HepG2 (cell line): ENCODE results near the gene PYCARD. TPM values are rescaled to one million over a fixed set of nuclear protein-coding genes. Genes with fewer than 3 reads are reported as not detected.
"Not testable (repeated sequence)": the region's sequence is repeated elsewhere in the genome, so short reads cannot be mapped to it uniquely, and the experiment has no call there.

Source experiments
- ATAC-seq: fragments of 200-7000 bp; cut with Tn5 transposase; 3 replicates; pipeline ENCODE4 v1.9.1; 2020; ENCODE audit warnings: mild to moderate bottlenecking, moderate library complexity
- BruUV-seq: library from RNA; stranded (reverse); fragments of 400-500 nt; replicated peaks from 2 replicates; lab custom pipeline; 2021; lab: Mats Ljungman, UMichigan
- CTCF ChIA-PET: fragments of 300-600 bp; formaldehyde crosslinking; extraction: SDS; loops from one replicate; lab custom pipeline; 2021; ENCODE audit warnings: low total read pairs, inconsistent platforms, low intra/inter-chr PET ratio; lab: Yijun Ruan, JAX
- POLR2A ChIA-PET: fragments of 350-600 bp; sonication (Branson Sonifier 250); formaldehyde crosslinking; loops from one replicate; lab custom pipeline; 2020; ENCODE audit warnings: antibody characterized with exemption, inconsistent platforms; lab: Yijun Ruan, JAX
- DNase-seq: peaks from one replicate; pipeline ENCODE4 v3.0.0-alpha.2; 2015; ENCODE audit warnings: low spot score
- FAIRE-seq: peaks from 3 replicates; lab custom pipeline; 2011; peaks lifted over from hg19 to GRCh38; lab: Jason Lieb, UNC
- H2AFZ ChIP-seq: one replicate; pipeline ENCODE4 v1.6.1; 2011; ENCODE audit warnings: low read length, inconsistent platforms
- H3K27ac ChIP-seq: fragments of 300-600 bp; 3 replicates; pipeline ENCODE4 v1.8.0; 2011; ENCODE audit warnings: mixed run types, mild to moderate bottlenecking, mixed read lengths, low read length, inconsistent platforms; ENCODE audit not compliant: insufficient read depth; ENCODE audit errors: extremely low read length
- H3K27me3 ChIP-seq, 2 experiments: fragments of 200-600 bp in 1 of 2; 2 replicates in 1 of 2; 3 replicates in 1 of 2; pipeline versions ENCODE4 v1.6.0 to v1.8.0; 2011; ENCODE audit warnings: low read length in 2 of 2, mild to moderate bottlenecking in 2 of 2, moderate library complexity in 2 of 2, inconsistent platforms in 1 of 2; ENCODE audit not compliant: insufficient read depth in 2 of 2, control insufficient read depth in 1 of 2
- H3K36me3 ChIP-seq, 2 experiments: fragments of 200-600 bp in 1 of 2; replicated peaks in 1 of 2; 2 replicates in 1 of 2; 3 replicates in 1 of 2; pipeline versions ENCODE4 v1.5.1 to v1.8.0; 2011; ENCODE audit warnings: low read length in 2 of 2, inconsistent platforms in 1 of 2; ENCODE audit not compliant: insufficient read depth in 2 of 2, control insufficient read depth in 1 of 2
- H3K4me1 ChIP-seq: 2 replicates; pipeline ENCODE4 v1.5.1; 2012; ENCODE audit warnings: low read length, inconsistent platforms; ENCODE audit not compliant: insufficient read depth
- H3K4me2 ChIP-seq: 2 replicates; pipeline ENCODE4 v1.6.0; 2011; ENCODE audit warnings: low read depth, low read length, inconsistent platforms
- H3K4me3 ChIP-seq, 3 experiments: fragments of 200-600 bp in 1 of 3; sonication (generic), shearing (Covaris generic) in 1 of 3; replicated peaks in 1 of 3; 2 replicates each; pipeline ENCODE4 v1.5.1; 2011 to 2016; ENCODE audit warnings: low read length in 3 of 3, inconsistent platforms in 2 of 3, low read depth in 2 of 3, mild to moderate bottlenecking in 2 of 3, control low read depth in 1 of 3, mixed read lengths in 1 of 3; ENCODE audit not compliant: insufficient read depth in 1 of 3
- H3K79me2 ChIP-seq: one replicate; pipeline ENCODE4 v1.6.1; 2011; ENCODE audit warnings: low read length, inconsistent platforms; ENCODE audit not compliant: insufficient read depth
- H3K9ac ChIP-seq: 2 replicates; pipeline ENCODE4 v1.6.0; 2011; ENCODE audit warnings: mild to moderate bottlenecking, low read depth, low read length, inconsistent platforms; ENCODE audit not compliant: insufficient read depth
- H3K9me3 ChIP-seq: 2 replicates; pipeline ENCODE4 v1.5.1; 2012; ENCODE audit warnings: mild to moderate bottlenecking, low read length
- H4K20me1 ChIP-seq: 2 replicates; pipeline ENCODE4 v1.6.0; 2011; ENCODE audit warnings: inconsistent platforms, mild to moderate bottlenecking, low read length, moderate library complexity; ENCODE audit not compliant: insufficient read depth
- CTCF ChIP-seq: sonication (generic); formaldehyde crosslinking; IDR thresholded peaks from 2 replicates; pipeline ENCODE4 v1.5.0; 2020; ENCODE audit warnings: mild to moderate bottlenecking, missing genetic modification reagents, moderate library complexity
- SIX4 ChIP-seq: sonication (generic); formaldehyde crosslinking; IDR thresholded peaks from 2 replicates; pipeline ENCODE4 v1.4.0; 2020; ENCODE audit warnings: missing genetic modification reagents
- TCF12 ChIP-seq, 2 experiments: fragments of 450-650 bp in 1 of 2; sonication (generic) in 1 of 2; formaldehyde crosslinking in 1 of 2; IDR thresholded peaks; 2 replicates each; pipeline versions ENCODE4 v1.6.1 to v1.8.0; 2017 to 2022; ENCODE audit warnings: antibody characterized with exemption in 1 of 2, mild to moderate bottlenecking in 1 of 2, missing genetic modification reagents in 1 of 2, moderate library complexity in 1 of 2
- ZFP37 ChIP-seq: sonication (generic); formaldehyde crosslinking; IDR thresholded peaks from 2 replicates; pipeline ENCODE4 v1.4.0; 2020; ENCODE audit warnings: missing genetic modification reagents, borderline replicate concordance
- ZIK1 ChIP-seq: sonication (generic); formaldehyde crosslinking; IDR thresholded peaks from 2 replicates; pipeline ENCODE4 v1.5.0; 2020; ENCODE audit warnings: mild to moderate bottlenecking, low read depth, missing genetic modification reagents, borderline replicate concordance
- ZMYM2 ChIP-seq: sonication (generic); formaldehyde crosslinking; IDR thresholded peaks from 2 replicates; pipeline ENCODE4 v1.8.0; 2022; ENCODE audit warnings: mild to moderate bottlenecking, missing genetic modification reagents
- ZNF629 ChIP-seq: sonication (generic); formaldehyde crosslinking; conservative IDR thresholded peaks from 2 replicates; pipeline ENCODE4 v1.5.0; 2020; ENCODE audit warnings: missing genetic modification reagents
- ZNF883 ChIP-seq: sonication (generic); formaldehyde crosslinking; IDR thresholded peaks from 2 replicates; pipeline ENCODE4 v1.5.1; 2020; ENCODE audit warnings: mild to moderate bottlenecking, missing genetic modification reagents; ENCODE audit errors: not compliant biosample characterization
- WGBS: methylation state at CpG from one replicate; pipeline ENCODE4 v1.1.6; 2017; ENCODE audit warnings: low lambda C conversion rate; 5-methylcytosine and 5-hydroxymethylcytosine counted together
- in situ Hi-C: cut with HindIII; loops from 2 replicates; pipeline ENCODE4 v1.10.0; 2017; ENCODE audit warnings: low pct_unique_long_range_greater_than_20kb; ENCODE audit not compliant: extremely low pct_ligation_motif_present
- intact Hi-C: fragments of 100-400 bp; cut with micrococcal nuclease; formaldehyde crosslinking; loops from one replicate; pipeline ENCODE4 v1.10.0; 2022; ENCODE audit not compliant: unreplicated experiment
- polyA plus RNA-seq, 8 experiments: library from polyadenylated mRNA; depleted of rRNA in 3 of 8; stranded (reverse) in 7 of 8; unstranded in 1 of 8; fragments of >200 nt; fragmentation: Illumina TruSeq in 4 of 8; extraction: Trizol in 4 of 8; gene quantifications; 2 replicates each; pipeline versions ENCODE4 v1.2.1 to v1.2.3, GENCODE V29; 2011 to 2016; ENCODE audit warnings: low read depth in 4 of 8, missing spikeins in 1 of 8, mixed read lengths in 1 of 8; ENCODE audit not compliant: insufficient read depth in 1 of 8
- total RNA-seq, 5 experiments: library from RNA; depleted of rRNA; stranded (reverse); fragments of >200 nt; fragmentation: Illumina TruSeq; extraction: Trizol; gene quantifications; 2 replicates each; pipeline ENCODE4 v1.2.3, GENCODE V29; 2016; ENCODE audit warnings: low read depth in 1 of 5

The PYCARD gene
- total and polyA plus RNA-seq, 2 of the 13 experiments (the other 11 are each of a cell fraction or from before 2014, with no cell fraction given), result 4.8 to 9.2 TPM

- no peak overlapping the region for H3K27ac ChIP-seq
Observed at GRCh38 chr16:31248344-31248743, 45.8 kb upstream of the PYCARD start.

GRCh38 chr16:31246296-31246695 is 43.7 kb upstream of the PYCARD start:
- Histone ChIP-seq H3K9ac (no peak overlapping the region), H2AFZ (no peak overlapping the region), H3K4me3 (no peak overlapping the region), H3K27me3 (peaks cover 3 to 22% of the 10 kb centered on the region in 2 experiments; a peak in 3 of 5 replicates), H3K4me2 (no peak overlapping the region), H3K9me3 (no peaks in the 10 kb centered on the region), H3K27ac (no peak overlapping the region), H3K36me3 (no peaks in the 10 kb centered on the region), H4K20me1 (no peaks in the 10 kb centered on the region), H3K4me1 (no peaks in the 10 kb centered on the region), H3K79me2 (no peaks in the 10 kb centered on the region)
- ChIA-PET CTCF (no interaction called here), POLR2A (no interaction called here)
- ATAC-seq, result no peak
- DNase-seq, result no peak
- TF ChIP-seq ZNF629 (CRISPR knock-in tag) (0 out of 2 replicates have a peak, but pooled peaks have one; percentile 21), ZMYM2 (CRISPR knock-in tag) (no peak)
- in situ Hi-C loops (no loop called here), intact Hi-C loops (no loop called here)
- BruUV-seq, result no TSS peak
- no peak for FAIRE-seq
- 66% methylated on average over 3 of the region's 3 CpGs for WGBS

More at GRCh38 chr16:31248344-31248743, 45.8 kb upstream of the PYCARD start:
- H3K4me3 ChIP-seq, result no peak overlapping the region
- no TSS peak for BruUV-seq
- no peaks in the 10 kb centered on the region for H4K20me1 ChIP-seq
- no peak overlapping the region for H2AFZ ChIP-seq
- no peaks in the 10 kb centered on the region for H3K79me2 ChIP-seq
- peaks cover 2% of the 10 kb centered on the region for H3K4me1 ChIP-seq
- CTCF ChIA-PET, result no interaction called here
- no peak for DNase-seq
- H3K9ac ChIP-seq, result no peak overlapping the region
- no peaks in the 10 kb centered on the region for H3K9me3 ChIP-seq
- ATAC-seq, result no peak
- WGBS, result 18% methylated on average over 5 of the region's 5 CpGs
- no peak for TF ChIP-seq ZFP37
- TF ChIP-seq ZIK1 (CRISPR knock-in tag), result no peak
- TF ChIP-seq SIX4 (CRISPR knock-in tag), result no peak
- no peak for TF ChIP-seq CTCF (CRISPR knock-in tag)
- no peak for TF ChIP-seq ZNF883
- no peak for TF ChIP-seq TCF12 (IDR thresholded peaks at IDR 0.05)
- TF ChIP-seq TCF12 (CRISPR knock-in tag; IDR thresholded peaks at IDR 0.05), result no peak
- in situ Hi-C loops (no loop called here), intact Hi-C loops (no loop called here)
- H3K4me2 ChIP-seq, result no peak overlapping the region
- POLR2A ChIA-PET, result no interaction called here
- no peak for FAIRE-seq
- no peaks in the 10 kb centered on the region for H3K36me3 ChIP-seq
- peaks cover 2 to 9% of the 10 kb centered on the region in 2 experiments; a peak in 2 of 5 replicates for H3K27me3 ChIP-seq

GRCh38 chr16:31245598-31245997 is 43.0 kb upstream of the PYCARD start:
- WGBS, result 31% methylated on average over 8 of the region's 8 CpGs
- POLR2A ChIA-PET, H3K79me2 ChIP-seq, H3K4me3 ChIP-seq, intact Hi-C loops, BruUV-seq, H3K27ac ChIP-seq, DNase-seq, H3K9ac ChIP-seq, H3K4me2 ChIP-seq, in situ Hi-C loops, H3K36me3 ChIP-seq, H2AFZ ChIP-seq, FAIRE-seq, H4K20me1 ChIP-seq, H3K9me3 ChIP-seq, H3K4me1 ChIP-seq, ATAC-seq, CTCF ChIA-PET: not testable (repeated sequence)
- peaks cover 3 to 22% of the 10 kb centered on the region in 2 experiments; a peak in 3 of 5 replicates for H3K27me3 ChIP-seq
